ENCODE measurements around the gene PCDHGB2. TPM values are rescaled to one million over a fixed set of nuclear protein-coding genes. Genes with fewer than 3 reads are reported as not detected.

The PCDHGB2 gene
- polyA plus RNA-seq, 3 donors = 0.01 TPM; not detected in 2

- Histone ChIP-seq H3K4me1 (ENCODE audit: control insufficient read depth in 1 of 2, insufficient read depth in 2 of 2, low read length in 2 of 2) (no peaks in the 10 kb centered on the region), H3K4me2 (replicated peaks; ENCODE audit: extremely low read depth, low read length, poor library complexity, severe bottlenecking) (no peak overlapping the region), H3K4me3 (replicated peaks in 1 of 3; ENCODE audit: low read depth in 2 of 3, low read length in 3 of 3) (no peak overlapping the region), H3K9me3 (replicated peaks in 1 of 2; ENCODE audit: control insufficient read depth in 1 of 2, insufficient read depth in 1 of 2, low read length in 2 of 2) (peaks cover 50 to 95% of the 10 kb centered on the region in 2 donors), H3K36me3 (replicated peaks in 1 of 2; ENCODE audit: control insufficient read depth in 1 of 2, insufficient read depth in 2 of 2, low read length in 2 of 2) (no peaks in the 10 kb centered on the region), H3K79me2 (ENCODE audit: insufficient read depth, low read length) (no peaks in the 10 kb centered on the region), H3K27me3 (ENCODE audit: control insufficient read depth in 2 of 2, insufficient read depth in 2 of 2, low read length in 2 of 2) (peaks cover 39 to 96% of the 10 kb centered on the region in 2 donors), H3K9ac (ENCODE audit: insufficient read depth, low read length, poor library complexity, severe bottlenecking) (no peak overlapping the region), H3K27ac (ENCODE audit: low read depth in 1 of 2, low read length in 2 of 2) (no peak overlapping the region), H4K20me1 (ENCODE audit: insufficient read depth, low read length) (no peaks in the 10 kb centered on the region), H2AFZ (ENCODE audit: insufficient read depth, low read depth, low read length, poor library complexity, severe bottlenecking) (no peak overlapping the region)
- intact Hi-C loops (cut with micrococcal nuclease) = no loop called here
- Mint-ChIP-seq H3K27me3 (ENCODE audit: low read depth in 3 of 3) (peaks cover 45 to 79% (median 77%) of the 10 kb centered on the region in 3 donors), H3K4me1 (peaks cover 5% of the 10 kb centered on the region), H3K9me3 (peaks cover 40 to 81% (median 64%) of the 10 kb centered on the region in 7 donors), H3K4me3 (peak overlapping the region in 1 of 2 donors; percentile 63), H3K27ac (no peak overlapping the region), H3K36me3 (peaks cover 7 to 13% of the 10 kb centered on the region in 2 donors)
- TF ChIP-seq CTCF (IDR thresholded peaks at IDR 0.05) = no peak
- WGBS (ENCODE audit: insufficient coverage) = no CpG with 5 or more reads among the region's 10 CpGs
- no peak for DNase-seq
These were observed 28.9 kb downstream of the PCDHGB2 start for GRCh38 chr5:141388661-141389060.

- DNase-seq = no peak
- Mint-ChIP-seq H3K27me3 (ENCODE audit: low read depth in 3 of 3) (peaks cover 51 to 82% (median 77%) of the 10 kb centered on the region in 3 donors), H3K36me3 (peaks cover 7 to 12% of the 10 kb centered on the region in 2 donors), H3K4me1 (peaks cover 5% of the 10 kb centered on the region), H3K4me3 (peak overlapping the region; percentile 1 to 75), H3K9me3 (peaks cover 43 to 81% (median 64%) of the 10 kb centered on the region in 7 donors), H3K27ac (no peak overlapping the region)
- no peaks in the 10 kb centered on the region for H4K20me1 ChIP-seq (ENCODE audit: insufficient read depth, low read length)
- intact Hi-C loops (cut with micrococcal nuclease) = no loop called here
- peaks cover 52 to 96% of the 10 kb centered on the region in 2 donors for H3K9me3 ChIP-seq (replicated peaks in 1 of 2; ENCODE audit: control insufficient read depth in 1 of 2, insufficient read depth in 1 of 2, low read length in 2 of 2)
- H3K4me1 ChIP-seq (ENCODE audit: control insufficient read depth in 1 of 2, insufficient read depth in 2 of 2, low read length in 2 of 2) = no peaks in the 10 kb centered on the region
- H2AFZ ChIP-seq (ENCODE audit: insufficient read depth, low read depth, low read length, poor library complexity, severe bottlenecking) = no peak overlapping the region
- H3K27ac ChIP-seq (ENCODE audit: low read depth in 1 of 2, low read length in 2 of 2) = no peak overlapping the region
- peaks cover 40 to 96% of the 10 kb centered on the region in 2 donors for H3K27me3 ChIP-seq (ENCODE audit: control insufficient read depth in 2 of 2, insufficient read depth in 2 of 2, low read length in 2 of 2)
- no peaks in the 10 kb centered on the region for H3K79me2 ChIP-seq (ENCODE audit: insufficient read depth, low read length)
- 37% methylated on average over 77 of the region's 77 CpGs for WGBS (ENCODE audit: insufficient coverage)
- H3K4me2 ChIP-seq (replicated peaks; ENCODE audit: extremely low read depth, low read length, poor library complexity, severe bottlenecking) = no peak overlapping the region
- no peaks in the 10 kb centered on the region for H3K36me3 ChIP-seq (replicated peaks in 1 of 2; ENCODE audit: control insufficient read depth in 1 of 2, insufficient read depth in 2 of 2, low read length in 2 of 2)
- TF ChIP-seq CTCF (IDR thresholded peaks at IDR 0.05) = no peak
- H3K9ac ChIP-seq (ENCODE audit: insufficient read depth, low read length, poor library complexity, severe bottlenecking) = no peak overlapping the region
- no peak overlapping the region for H3K4me3 ChIP-seq (replicated peaks in 1 of 3; ENCODE audit: low read depth in 2 of 3, low read length in 3 of 3)
These were observed 29.6 kb downstream of the PCDHGB2 start for GRCh38 chr5:141389153-141390042.
